ENCODE measurements around the gene EVI5. TPM values are rescaled to one million over a fixed set of nuclear protein-coding genes. Genes with fewer than 3 reads are reported as not detected.

Gene EVI5
- total and polyA plus RNA-seq, 10 of the 15 experiments (the other 5 are each of a cell fraction or from before 2014, with no cell fraction given) = 0.27 to 6.8 (median 1.7) TPM

- no peak overlapping the region for H3K4me3 ChIP-seq
- no peaks in the 10 kb centered on the region for H3K36me3 ChIP-seq (ENCODE audit: control insufficient read depth in 2 of 2, insufficient read depth in 2 of 2, low read length in 1 of 2)
- FAIRE-seq = no peak
- POLR2A ChIA-PET = interaction anchor here (0.6 to 1.7 kb wide), 4 partner anchors 9 to 35 kb away, joined by 3 to 6 read pairs (median 5); no protein-coding TSS in a partner anchor
- H3K27ac ChIP-seq (ENCODE audit: control insufficient read depth, insufficient read depth) = no peak overlapping the region
- no peak for DNase-seq (ENCODE audit: low read depth, low spot score)
- no peak for ATAC-seq
- H3K79me2 ChIP-seq (ENCODE audit: control insufficient read depth, insufficient read depth, low read length) = no peaks in the 10 kb centered on the region
- RAD21 ChIA-PET (ENCODE audit: unreplicated experiment) = interaction anchor here (0.9 to 2.0 kb wide), 4 partner anchors 9 to 27 kb away, joined by 3 to 12 read pairs (median 4); no protein-coding TSS in a partner anchor
- H3K4me2 ChIP-seq (ENCODE audit: control insufficient read depth, insufficient read depth) = no peak overlapping the region
- H4K20me1 ChIP-seq (ENCODE audit: control insufficient read depth, insufficient read depth) = no peaks in the 10 kb centered on the region
- H3K4me1 ChIP-seq (ENCODE audit: control insufficient read depth, insufficient read depth, low read length) = no peaks in the 10 kb centered on the region
- 51% methylated on average over 3 of the region's 3 CpGs for WGBS (ENCODE audit: insufficient coverage, insufficient replicate concordance, low lambda C conversion rate, missing lambda C conversion rate)
- CTCF ChIA-PET = interaction anchor here (0.6 to 2.1 kb wide), 7 partner anchors 9 to 227 kb away, joined by 3 to 5 read pairs (median 4); no protein-coding TSS in a partner anchor
- SMC1A ChIA-PET (ENCODE audit: uncharacterized antibody, unreplicated experiment) = interaction anchor here (1.0 to 2.7 kb wide), 12 partner anchors 9 to 43 kb away, joined by 3 to 13 read pairs (median 4); no protein-coding TSS in a partner anchor
- H3K27me3 ChIP-seq (replicated peaks in 1 of 2; ENCODE audit: control insufficient read depth in 2 of 2, insufficient read depth in 2 of 2, low read length in 1 of 2) = no peaks in the 10 kb centered on the region
- intact Hi-C loops (cut with micrococcal nuclease; ENCODE audit: unreplicated experiment) (no loop called here), in situ Hi-C loops (cut with MboI) (no loop called here)
- no peaks in the 10 kb centered on the region for H3K9me3 ChIP-seq (replicated peaks; ENCODE audit: control insufficient read depth, insufficient read depth, low read length)
- no peak overlapping the region for H3K9ac ChIP-seq (ENCODE audit: control insufficient read depth, insufficient read depth, low read length)
- BruUV-seq (replicated peaks) = no TSS peak
- H2AFZ ChIP-seq (ENCODE audit: control insufficient read depth, low read depth, low read length) = no peak overlapping the region
- TF ChIP-seq IKZF1 (conservative IDR thresholded peaks at IDR 0.05) (no peak), CHD2 (IDR thresholded peaks at IDR 0.05; ENCODE audit: borderline replicate concordance, low read depth, low read length) (no peak), SKIL (IDR thresholded peaks at IDR 0.05; ENCODE audit: low read depth, poor library complexity, severe bottlenecking) (no peak), KDM1A (IDR thresholded peaks at IDR 0.05; ENCODE audit: borderline replicate concordance) (no peak), CEBPB (IDR thresholded peaks at IDR 0.05; ENCODE audit: borderline replicate concordance in 1 of 2, low read depth in 2 of 2, low read length in 2 of 2) (no peak), PAX5 (IDR thresholded peaks at IDR 0.05; ENCODE audit: borderline replicate concordance, low read depth, low read length) (no peak), TCF12 (IDR thresholded peaks at IDR 0.05; ENCODE audit: low read depth, low read length) (no peak), SP1 (IDR thresholded peaks at IDR 0.05; ENCODE audit: low read depth, low read length) (no peak), SPI1 (IDR thresholded peaks at IDR 0.05; ENCODE audit: borderline replicate concordance, insufficient read depth, low read depth, low read length) (no peak), ZBTB33 (IDR thresholded peaks at IDR 0.05) (no peak), FOXM1 (IDR thresholded peaks at IDR 0.05; ENCODE audit: low read depth, low read length) (no peak), PML (IDR thresholded peaks at IDR 0.05; ENCODE audit: low read length) (no peak), SRF (IDR thresholded peaks at IDR 0.05; ENCODE audit: low read depth in 2 of 2, low read length in 2 of 2) (no peak), ZNF384 (IDR thresholded peaks at IDR 0.05; ENCODE audit: borderline replicate concordance, low read depth, low read length) (no peak), ZNF592 (IDR thresholded peaks at IDR 0.05) (no peak)
Observed at GRCh38 chr1:92554216-92554615, 230.7 kb downstream of the EVI5 start.
